ENCODE measurements around the gene ATP6AP1.

The ATP6AP1 gene

GRCh38 chrX:154472685-154473632 is 44.5 kb downstream of the ATP6AP1 start:
- DNase-seq = no peak

- no peak for DNase-seq
Observed at GRCh38 chrX:154473683-154474082, 45.2 kb downstream of the ATP6AP1 start.

DNA sequence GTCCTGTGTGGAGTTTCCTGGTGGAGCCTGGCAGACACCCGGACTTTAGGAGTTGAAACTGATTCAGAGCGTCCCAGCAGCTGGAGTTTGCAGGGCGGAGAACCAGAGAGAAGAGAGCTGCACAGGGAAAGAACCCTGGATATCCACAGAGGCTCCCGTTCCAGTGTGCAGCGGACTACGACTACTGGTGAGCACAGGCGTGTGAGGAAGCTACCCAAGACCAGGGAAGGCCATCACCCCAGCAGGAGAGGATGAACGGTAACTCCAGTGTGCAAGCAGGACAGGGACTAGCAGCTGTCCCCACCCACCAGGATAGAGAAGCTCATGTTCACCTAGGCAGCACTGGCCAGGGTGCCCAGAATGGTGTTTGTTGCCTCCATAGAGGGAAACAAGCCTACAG is 48.3 kb downstream of the ATP6AP1 start:
- no peak for DNase-seq

- no peak for DNase-seq
Observed at GRCh38 chrX:154477891-154478477, 49.5 kb downstream of the ATP6AP1 start.

DNA sequence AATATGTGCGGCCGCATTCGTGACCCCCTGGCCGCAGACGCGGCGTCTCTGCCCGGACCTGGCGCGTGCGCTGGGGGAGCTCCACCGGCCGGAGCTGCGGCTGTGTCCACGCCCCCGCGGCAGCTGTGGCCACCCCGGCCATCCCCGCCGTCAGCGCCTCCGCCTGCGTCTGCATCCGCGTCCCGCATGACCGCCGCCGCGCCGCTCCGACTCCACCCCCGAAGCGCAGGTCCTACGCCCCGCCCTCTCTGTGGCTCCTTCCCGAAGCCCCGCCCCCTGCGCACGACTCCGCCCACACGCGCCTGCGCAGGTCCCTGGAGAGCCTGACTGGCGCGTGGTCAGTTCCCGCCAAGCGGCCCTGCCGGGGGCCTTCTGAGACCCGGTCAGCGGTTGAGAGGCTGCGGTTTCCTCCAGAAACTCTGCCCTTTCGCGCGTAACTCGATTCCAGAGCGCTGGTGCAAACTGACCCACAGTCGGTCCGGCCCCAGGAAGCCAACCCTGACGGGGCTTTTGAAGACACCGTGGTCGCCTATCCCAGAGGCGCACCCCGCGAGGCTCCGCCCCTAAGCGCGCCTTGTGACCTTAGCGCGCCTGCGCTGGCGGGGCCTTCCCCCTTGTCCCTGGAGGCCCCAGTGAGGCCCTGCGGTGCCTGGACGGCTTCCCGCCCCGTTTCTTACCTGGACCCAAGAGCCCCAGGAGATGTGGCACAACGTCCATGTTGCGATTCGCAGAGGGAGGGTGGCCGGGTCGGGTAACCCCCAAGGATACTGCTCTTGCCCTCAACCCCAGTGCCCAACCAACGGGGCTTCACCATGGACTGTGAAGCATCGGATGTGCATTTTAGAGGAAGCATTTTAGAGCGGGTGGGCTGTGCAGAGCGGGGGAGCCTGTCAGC is 50.5 kb downstream of the ATP6AP1 start, which contains the start of gene LAGE3:
Gene LAGE3, minus strand, starts transcription at position 554 of the 895 bp plus-strand sequence. Its CDS starts 366 bp downstream, at position 188.
- peak; percentile 92 to 94 for DNase-seq

GRCh38 chrX:154481195-154481594 is 52.7 kb downstream of the ATP6AP1 start:
- DNase-seq = no peak

GRCh38 chrX:154481911-154482601 is 53.6 kb downstream of the ATP6AP1 start:
- DNase-seq = no peak

GRCh38 chrX:154482786-154483185 is 54.3 kb downstream of the ATP6AP1 start:
- DNase-seq = no peak

DNA sequence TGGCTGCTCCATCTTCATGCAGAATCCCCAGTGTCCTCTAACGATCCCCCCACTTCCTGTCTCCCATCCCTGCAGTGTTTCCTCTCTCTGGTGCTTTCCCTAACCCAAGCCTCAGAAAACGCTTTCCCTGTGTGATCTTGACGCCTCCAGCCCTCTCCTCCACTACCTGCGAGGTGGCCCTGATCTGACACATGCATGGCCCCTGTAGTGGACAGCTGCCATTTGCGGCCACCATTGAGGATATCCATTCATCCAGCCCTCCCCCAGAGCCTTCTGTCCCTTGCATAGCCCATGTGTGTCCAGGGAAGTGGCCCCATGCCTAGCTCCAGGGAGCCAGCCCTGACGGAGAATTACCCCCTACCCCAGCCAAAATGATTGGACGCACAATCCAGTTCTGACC is 54.8 kb downstream of the ATP6AP1 start:
- DNase-seq = no peak

GRCh38 chrX:154484255-154485149 is 56.0 kb downstream of the ATP6AP1 start:
- DNase-seq = peak in 1 of 2 donors; percentile 35

- DNase-seq = no peak
Observed at GRCh38 chrX:154485150-154486051, 56.9 kb downstream of the ATP6AP1 start.

GRCh38 chrX:154486052-154486395 is 57.5 kb downstream of the ATP6AP1 start:
- peak in 1 of 2 donors; percentile 34 for DNase-seq
